Right lobe of liver (tissue), 6 donors: Measurements from ENCODE around the gene TOB2. TPM values are rescaled to one million over a fixed set of nuclear protein-coding genes. Genes with fewer than 3 reads are reported as not detected.

Experiments used
- ATAC-seq, 4 donors: fragments of 200-7000 bp; cut with Tn5 transposase; one replicate each; pipeline ENCODE4 v1.9.1; 2020; ENCODE audit warnings: mild to moderate bottlenecking in 4 of 4, moderate library complexity in 4 of 4
- DNase-seq, 3 donors: peaks; one replicate each; pipeline ENCODE4 v3.0.0-alpha.2; 2020
- H3K27ac ChIP-seq, 3 donors: fragments of 200-600 bp; one replicate each; pipeline ENCODE4 v1.8.0; 2022
- H3K27me3 ChIP-seq, 2 donors: fragments of 200-600 bp; one replicate each; pipeline ENCODE4 v1.8.0; 2022
- H3K36me3 ChIP-seq, 4 donors: fragments of 200-600 bp; sonication (generic) in 1 of 4; one replicate each; pipeline versions ENCODE4 v1.5.1 to v1.8.0; 2017 to 2022; ENCODE audit warnings: control low read depth in 1 of 4
- H3K4me1 ChIP-seq, 4 donors: fragments of 200-600 bp; sonication (generic) in 1 of 4; one replicate each; pipeline versions ENCODE4 v1.5.1 to v1.8.0; 2017 to 2022; ENCODE audit warnings: control low read depth in 1 of 4
- H3K4me3 ChIP-seq, 3 donors: fragments of 200-600 bp; one replicate each; pipeline ENCODE4 v1.8.0; 2022
- H3K9me3 ChIP-seq, 4 donors: fragments of 200-600 bp; sonication (generic) in 1 of 4; one replicate each; pipeline versions ENCODE4 v1.5.1 to v1.8.0; 2017 to 2022; ENCODE audit warnings: control low read depth in 1 of 4
- POLR2A ChIP-seq: fragments of 450-650 bp; IDR thresholded peaks from one replicate; pipeline ENCODE4 v1.6.1; 2017; ENCODE audit warnings: antibody characterized with exemption, mild to moderate bottlenecking
- WGBS: methylation state at CpG from one replicate; pipeline ENCODE4 v1.1.6; 2018; ENCODE audit warnings: low coverage, low lambda C conversion rate; ENCODE audit not compliant: insufficient coverage; ENCODE audit errors: missing lambda C conversion rate; 5-methylcytosine and 5-hydroxymethylcytosine counted together
- intact Hi-C, 2 donors: fragments of 100-400 bp; cut with DNase I; formaldehyde crosslinking; loops; one replicate each; pipeline versions ENCODE4 v1.11.2 to v1.14.1; 2022
- long read RNA-seq: library from polyadenylated mRNA; unstranded; transcript quantifications from one replicate; pipeline ENCODE4 v2.0.0, GENCODE V29; 2019
- total RNA-seq, 6 experiments: library from RNA; depleted of rRNA in 2 of 6; stranded (reverse); fragments of >200 nt in 2 of 6; fragmentation: NEBNext Ultra II Directional in 3 of 6; extraction: Animal tissue kit (Norgen Biotek cat#: 25700) in 3 of 6; gene quantifications; one replicate each; pipeline versions ENCODE4 v1.1.0 to v1.2.4, GENCODE V29; 2016 to 2023
- TF ChIP-seq, protein P1 (sequence below), 4 donors: fragments of 200-600 bp in 3 of 4; fragments of 450-650 bp in 1 of 4; IDR thresholded peaks; one replicate each; pipeline versions ENCODE4 v1.5.1 to v1.8.0; 2016 to 2022; ENCODE audit warnings: antibody characterized with exemption in 4 of 4, mild to moderate bottlenecking in 2 of 4
- donor health status: DM: no; HTN: yes; CAD: no.
- donor health status: DM: no; HTN: no; CAD: no.
- donor health status: DM: no; HTN: no; CAD: no.
- donor health status: DM: no; HTN: yes; CAD: no.
- donor health status: DM: no; HTN: yes; CAD: no.

The TOB2 gene, protein sequence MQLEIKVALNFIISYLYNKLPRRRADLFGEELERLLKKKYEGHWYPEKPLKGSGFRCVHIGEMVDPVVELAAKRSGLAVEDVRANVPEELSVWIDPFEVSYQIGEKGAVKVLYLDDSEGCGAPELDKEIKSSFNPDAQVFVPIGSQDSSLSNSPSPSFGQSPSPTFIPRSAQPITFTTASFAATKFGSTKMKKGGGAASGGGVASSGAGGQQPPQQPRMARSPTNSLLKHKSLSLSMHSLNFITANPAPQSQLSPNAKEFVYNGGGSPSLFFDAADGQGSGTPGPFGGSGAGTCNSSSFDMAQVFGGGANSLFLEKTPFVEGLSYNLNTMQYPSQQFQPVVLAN
- total RNA-seq: 10 to 100 TPM; 11.6 to 33.4 (median 19.4) TPM
- long read RNA-seq, full-length matches to known transcripts: 3 of 5 reads
- long read RNA-seq, partial matches to known transcripts: 0 of 5 reads
- long read RNA-seq, other reads (novel, unspliced or antisense): 2 of 5 reads

DNA sequence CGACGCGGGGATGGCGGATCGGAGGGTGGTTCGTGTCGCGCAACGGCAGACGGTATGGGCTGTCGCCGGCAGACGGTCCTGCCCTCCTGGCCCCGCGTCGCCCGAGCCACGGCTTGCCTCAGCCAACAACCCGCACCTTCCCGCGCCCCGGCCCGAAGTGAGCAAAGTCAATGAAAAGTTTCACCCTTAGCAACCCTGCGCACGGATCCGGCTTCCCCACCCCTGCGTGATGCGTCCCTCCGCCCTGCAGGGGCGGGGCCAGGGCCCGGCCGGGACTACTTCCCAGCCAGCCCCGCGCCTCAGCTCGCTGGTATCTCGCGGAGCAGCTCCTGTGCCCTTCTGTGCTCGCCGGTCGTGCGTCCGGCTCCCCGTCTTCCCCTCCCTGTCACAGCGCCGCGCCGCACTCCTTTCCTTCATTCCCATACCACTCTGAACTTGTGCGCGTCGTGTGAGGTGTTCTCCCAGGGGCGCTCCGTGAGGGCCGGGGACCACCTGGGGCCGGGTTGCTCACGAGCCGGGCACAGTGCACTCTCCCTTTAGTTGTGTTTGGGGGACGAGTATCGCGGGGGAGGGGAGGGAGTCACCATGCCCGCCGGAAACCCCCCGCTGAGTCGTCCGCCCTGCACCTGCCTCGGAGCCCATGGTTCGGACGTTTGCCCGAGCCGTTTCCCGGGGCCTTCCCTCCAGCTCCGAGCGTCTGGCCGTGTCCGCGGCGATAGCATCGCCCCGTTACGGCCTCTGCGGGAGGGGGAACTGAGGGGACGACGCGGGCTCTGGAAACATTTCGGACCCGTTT is at the start of gene TOB2:
Gene TOB2, minus strand, starts transcription at position 163 of the 796 bp plus-strand sequence. CDS start 9,456 bp downstream, outside the sequence.
- peak within 1 kb of the TSS; percentile 98 to 100 (median 99) for H3K27ac ChIP-seq
- intact Hi-C loops: no loop called here
- WGBS: 0% methylated on average over 16 of the region's 85 CpGs
- DNase-seq: peak; percentile 97
- no peaks in the 10 kb centered on the region for H3K27me3 ChIP-seq
- TF ChIP-seq POLR2A: peak; percentile 100
- TF ChIP-seq, protein P1, sequence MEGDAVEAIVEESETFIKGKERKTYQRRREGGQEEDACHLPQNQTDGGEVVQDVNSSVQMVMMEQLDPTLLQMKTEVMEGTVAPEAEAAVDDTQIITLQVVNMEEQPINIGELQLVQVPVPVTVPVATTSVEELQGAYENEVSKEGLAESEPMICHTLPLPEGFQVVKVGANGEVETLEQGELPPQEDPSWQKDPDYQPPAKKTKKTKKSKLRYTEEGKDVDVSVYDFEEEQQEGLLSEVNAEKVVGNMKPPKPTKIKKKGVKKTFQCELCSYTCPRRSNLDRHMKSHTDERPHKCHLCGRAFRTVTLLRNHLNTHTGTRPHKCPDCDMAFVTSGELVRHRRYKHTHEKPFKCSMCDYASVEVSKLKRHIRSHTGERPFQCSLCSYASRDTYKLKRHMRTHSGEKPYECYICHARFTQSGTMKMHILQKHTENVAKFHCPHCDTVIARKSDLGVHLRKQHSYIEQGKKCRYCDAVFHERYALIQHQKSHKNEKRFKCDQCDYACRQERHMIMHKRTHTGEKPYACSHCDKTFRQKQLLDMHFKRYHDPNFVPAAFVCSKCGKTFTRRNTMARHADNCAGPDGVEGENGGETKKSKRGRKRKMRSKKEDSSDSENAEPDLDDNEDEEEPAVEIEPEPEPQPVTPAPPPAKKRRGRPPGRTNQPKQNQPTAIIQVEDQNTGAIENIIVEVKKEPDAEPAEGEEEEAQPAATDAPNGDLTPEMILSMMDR (IDR thresholded peaks at IDR 0.05): no peak
- H3K4me3 ChIP-seq: peak within 1 kb of the TSS; percentile 72 to 96 (median 95)
- no peaks in the 10 kb centered on the region for H3K9me3 ChIP-seq
- peaks cover 0 to 29% (median 7%) of the 10 kb centered on the region in 4 donors for H3K4me1 ChIP-seq
- peak; percentile 71 to 75 (median 74) for ATAC-seq
- peaks cover 0 to 14% (median 4%) of the 10 kb centered on the region in 4 donors for H3K36me3 ChIP-seq

GRCh38 chr22:41491374-41492100 is 44.9 kb upstream of the TOB2 start:
- Histone ChIP-seq H3K27ac (no peak overlapping the region), H3K27me3 (no peaks in the 10 kb centered on the region), H3K9me3 (no peaks in the 10 kb centered on the region), H3K36me3 (no peaks in the 10 kb centered on the region), H3K4me3 (no peak overlapping the region), H3K4me1 (peaks cover 0 to 23% (median 5%) of the 10 kb centered on the region in 4 donors)
- WGBS: 73% methylated on average over 4 of the region's 5 CpGs
- intact Hi-C loops: no loop called here
- TF ChIP-seq, protein P1 (IDR thresholded peaks at IDR 0.05): no peak
- no peak for TF ChIP-seq POLR2A
- DNase-seq: no peak
- ATAC-seq: no peak

GRCh38 chr22:41488596-41489385 is 42.2 kb upstream of the TOB2 start:
- Histone ChIP-seq H3K36me3 (no peaks in the 10 kb centered on the region), H3K27ac (no peak overlapping the region), H3K4me3 (no peak overlapping the region), H3K27me3 (no peaks in the 10 kb centered on the region), H3K4me1 (peaks cover 0 to 29% (median 5%) of the 10 kb centered on the region in 4 donors), H3K9me3 (no peaks in the 10 kb centered on the region)
- intact Hi-C loops: no loop called here
- ATAC-seq (no peak), DNase-seq (no peak)
- 100% methylated on average over 2 of the region's 3 CpGs for WGBS
- TF ChIP-seq, protein P1 (IDR thresholded peaks at IDR 0.05): no peak
- TF ChIP-seq POLR2A: no peak

GRCh38 chr22:41488076-41488475 is 41.5 kb upstream of the TOB2 start:
- Histone ChIP-seq H3K4me3 (no peak overlapping the region), H3K9me3 (no peaks in the 10 kb centered on the region), H3K4me1 (peaks cover 0 to 30% (median 5%) of the 10 kb centered on the region in 4 donors), H3K36me3 (no peaks in the 10 kb centered on the region), H3K27ac (no peak overlapping the region), H3K27me3 (no peaks in the 10 kb centered on the region)
- ATAC-seq: no peak
- no peak for TF ChIP-seq POLR2A
- TF ChIP-seq, protein P1 (IDR thresholded peaks at IDR 0.05): no peak
- WGBS: 90% methylated on average over 3 of the region's 4 CpGs
- intact Hi-C loops: no loop called here
- no peak for DNase-seq
